Ishikawa (cell line): ENCODE measurements around the gene RAD23B.

ENCODE experiments used
- CEBPB ChIP-seq: IDR thresholded peaks from 2 replicates; pipeline ENCODE4 v1.6.1; 2012
- CREB1 ChIP-seq: IDR thresholded peaks from 2 replicates; pipeline ENCODE4 v1.6.1; 2012; ENCODE audit warnings: low read depth
- EGR1 ChIP-seq: IDR thresholded peaks from 2 replicates; pipeline ENCODE4 v1.6.1; 2012
- EP300 ChIP-seq: IDR thresholded peaks from 2 replicates; pipeline ENCODE4 v1.6.1; 2012; ENCODE audit warnings: borderline replicate concordance
- FOXM1 ChIP-seq: IDR thresholded peaks from 2 replicates; pipeline ENCODE4 v1.6.1; 2012; ENCODE audit warnings: low read depth, borderline replicate concordance
- MAX ChIP-seq: IDR thresholded peaks from 2 replicates; pipeline ENCODE4 v1.6.1; 2012
- NFIC ChIP-seq: IDR thresholded peaks from 2 replicates; pipeline ENCODE4 v1.6.1; 2012
- RAD21 ChIP-seq: IDR thresholded peaks from 2 replicates; pipeline ENCODE4 v1.6.1; 2012; ENCODE audit warnings: low read depth
- REST ChIP-seq: IDR thresholded peaks from 2 replicates; pipeline ENCODE4 v1.6.1; 2012; ENCODE audit warnings: low read depth, mild to moderate bottlenecking
- TAF1 ChIP-seq: IDR thresholded peaks from 2 replicates; pipeline ENCODE4 v1.6.1; 2012; ENCODE audit warnings: low read depth, mild to moderate bottlenecking
- TCF12 ChIP-seq: IDR thresholded peaks from 2 replicates; pipeline ENCODE4 v1.6.1; 2012; ENCODE audit warnings: low read depth
- TEAD4 ChIP-seq: IDR thresholded peaks from 2 replicates; pipeline ENCODE4 v1.6.1; 2012
- USF1 ChIP-seq: IDR thresholded peaks from 2 replicates; pipeline ENCODE4 v1.6.1; 2012
- YY1 ChIP-seq: IDR thresholded peaks from 2 replicates; pipeline ENCODE4 v1.6.1; 2012; ENCODE audit warnings: low read depth
- ZBTB7A ChIP-seq: IDR thresholded peaks from 2 replicates; pipeline ENCODE4 v1.6.1; 2012; ENCODE audit warnings: low read depth

Gene RAD23B

GRCh38 chr9:107246259-107247254 is 36.5 kb upstream of the RAD23B start:
- no peak for TF ChIP-seq YY1
- no peak for TF ChIP-seq TEAD4
- no peak for TF ChIP-seq NFIC
- TF ChIP-seq TAF1 = no peak
- no peak for TF ChIP-seq RAD21
- no peak for TF ChIP-seq CEBPB
- no peak for TF ChIP-seq TCF12
- no peak for TF ChIP-seq USF1

GRCh38 chr9:107248714-107249113 is 34.4 kb upstream of the RAD23B start:
- TF ChIP-seq YY1 (no peak), FOXM1 (no peak), TEAD4 (no peak), TCF12 (no peak), CREB1 (no peak), RAD21 (no peak), ZBTB7A (no peak), MAX (no peak), REST (no peak), CEBPB (no peak), TAF1 (no peak), NFIC (no peak)

GRCh38 chr9:107249131-107249533 is 33.9 kb upstream of the RAD23B start:
- TF ChIP-seq TEAD4 (no peak), CEBPB (no peak), TCF12 (no peak), EP300 (no peak), FOXM1 (no peak), NFIC (no peak), YY1 (no peak), RAD21 (no peak), TAF1 (no peak), REST (no peak)

- no peak for TF ChIP-seq EP300
- no peak for TF ChIP-seq REST
- no peak for TF ChIP-seq MAX
- TF ChIP-seq YY1 = no peak
- TF ChIP-seq TAF1 = no peak
- TF ChIP-seq RAD21 = no peak
- TF ChIP-seq ZBTB7A = no peak
- no peak for TF ChIP-seq FOXM1
- TF ChIP-seq CEBPB = no peak
- no peak for TF ChIP-seq TEAD4
- no peak for TF ChIP-seq NFIC
- TF ChIP-seq TCF12 = no peak
- TF ChIP-seq EGR1 = no peak
- no peak for TF ChIP-seq CREB1
- TF ChIP-seq USF1 = no peak
Measured at GRCh38 chr9:107249665-107250285, 33.3 kb upstream of the RAD23B start.
